CD4-positive, alpha-beta T cell treated with Interferon gamma for 1 hour (primary cell): ENCODE data around the gene ATP11A.
"Not testable (repeated sequence)": the region's sequence is repeated elsewhere in the genome, so short reads cannot be mapped to it uniquely, and the experiment has no call there.

Experiments
- DNase-seq: peaks from one replicate; pipeline ENCODE4 v3.0.0-alpha.2; 2020

ATP11A gene

GRCh38 chr13:112671359-112671758, 18.5 kb upstream of the ATP11A start:
- no peak for DNase-seq

GRCh38 chr13:112672651-112673284, 17.1 kb upstream of the ATP11A start:
- DNase-seq, result no peak

GRCh38 chr13:112674412-112675365, 15.1 kb upstream of the ATP11A start:
- DNase-seq, result no peak

GRCh38 chr13:112675366-112675756, 14.5 kb upstream of the ATP11A start:
- no peak for DNase-seq

- DNase-seq, result not testable (repeated sequence)
These were observed 12.3 kb upstream of the ATP11A start for GRCh38 chr13:112677421-112677962.

- DNase-seq, result no peak
These were observed 10.5 kb upstream of the ATP11A start for GRCh38 chr13:112679381-112679780.

- no peak for DNase-seq
These were observed 9.7 kb upstream of the ATP11A start for GRCh38 chr13:112679932-112680677.

GRCh38 chr13:112680741-112681360, 9.0 kb upstream of the ATP11A start:
- DNase-seq, result no peak

- DNase-seq, result no peak
These were observed 6.3 kb upstream of the ATP11A start for GRCh38 chr13:112683581-112683980.

- DNase-seq, result no peak
These were observed 5.6 kb upstream of the ATP11A start for GRCh38 chr13:112684071-112684845.

- not testable (repeated sequence) for DNase-seq
These were observed 4.5 kb upstream of the ATP11A start for GRCh38 chr13:112685189-112685805.

GRCh38 chr13:112685896-112686295, 3.9 kb upstream of the ATP11A start:
- no peak for DNase-seq

- no peak for DNase-seq
These were observed 3.5 kb upstream of the ATP11A start for GRCh38 chr13:112686364-112686763.

GRCh38 chr13:112686987-112687386, 2.9 kb upstream of the ATP11A start:
- no peak for DNase-seq

GRCh38 chr13:112687836-112688559, 1.8 kb upstream of the ATP11A start:
- DNase-seq, result no peak

- peak; percentile 53 for DNase-seq
These were observed 1.1 kb upstream of the ATP11A start for GRCh38 chr13:112688560-112689302.

GRCh38 chr13:112690283-112690929, 568 bp downstream of the ATP11A start:
- DNase-seq, result no peak

GRCh38 chr13:112692104-112692503, 2.3 kb downstream of the ATP11A start:
- DNase-seq, result no peak

GRCh38 chr13:112692586-112692985, 2.7 kb downstream of the ATP11A start:
- DNase-seq, result no peak
